HG03354 (cell line): ENCODE results near the gene TCTN1.
A peak's percentile ranks its signal among the peaks of the same experiment; 100 is the strongest.

Experiments
- ATAC-seq: cut with Tn5 transposase; IDR thresholded peaks from one replicate; pipeline ENCODE4 v1.9.1; 2021; ENCODE audit warnings: mild to moderate bottlenecking; ENCODE audit not compliant: unreplicated experiment, poor library complexity, severe bottlenecking

TCTN1 gene

DNA sequence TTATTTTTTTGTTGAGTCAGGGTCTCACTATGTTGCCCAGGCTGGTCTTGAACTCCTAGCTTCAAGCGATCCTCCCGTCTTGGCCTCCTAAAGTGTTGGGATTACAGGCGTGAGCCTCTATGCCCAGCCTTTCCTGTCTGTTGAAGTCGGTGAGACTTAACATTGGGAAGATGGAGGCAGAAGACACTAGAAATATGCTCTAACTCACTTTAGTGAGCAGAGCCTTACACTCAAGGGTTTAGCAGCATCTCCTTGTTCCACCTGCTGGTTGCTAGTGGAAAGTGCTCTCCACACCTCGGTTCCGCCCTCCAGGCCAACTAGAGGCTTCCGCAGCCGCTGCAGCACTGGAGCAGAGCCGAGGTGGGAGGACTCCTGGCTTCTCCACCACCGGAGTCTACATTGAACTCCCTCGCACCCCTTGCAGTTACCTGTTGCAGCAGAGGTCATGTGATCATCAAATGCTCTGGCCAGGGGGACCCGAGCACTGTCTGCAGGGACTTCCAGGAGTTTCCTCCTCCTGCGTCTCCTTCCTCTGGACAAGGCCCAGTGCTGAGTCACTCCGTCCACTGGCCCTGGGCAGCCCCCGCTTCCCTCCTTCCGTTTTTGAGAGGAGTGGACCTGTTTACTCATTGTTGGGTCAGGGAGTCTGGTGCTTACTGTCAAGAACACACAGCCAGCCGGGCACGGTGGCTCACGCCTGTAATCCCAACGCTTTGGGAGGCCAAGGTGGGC is 84.4 kb downstream of the TCTN1 start:
- peak; percentile 92 for ATAC-seq
